Measurements from ENCODE around the gene SPATA2. TPM values are rescaled to one million over a fixed set of nuclear protein-coding genes. Genes with fewer than 3 reads are reported as not detected.

Gene SPATA2
- total and polyA plus RNA-seq, 2 experiments from 2014 or later: 5.3 to 9.3 TPM

GRCh38 chr20:49942303-49942702, 27.0 kb upstream of the SPATA2 start:
- H3K36me3 Mint-ChIP-seq (ENCODE audit: low read depth): peaks cover 66% of the 10 kb centered on the region
- no peaks in the 10 kb centered on the region for H3K9me3 Mint-ChIP-seq
- H3K27me3 Mint-ChIP-seq (ENCODE audit: insufficient read depth, low read depth, poor library complexity): no peaks in the 10 kb centered on the region
- TF ChIP-seq ZNF462 (CRISPR knock-in tag; IDR thresholded peaks at IDR 0.05) (no peak), ETS1 (IDR thresholded peaks at IDR 0.05) (no peak), NANOG (IDR thresholded peaks at IDR 0.05; ENCODE audit: borderline replicate concordance) (no peak), REST (IDR thresholded peaks at IDR 0.05; ENCODE audit: unreplicated experiment) (no peak), EZH2phosphoT487 (IDR thresholded peaks at IDR 0.05; ENCODE audit: unreplicated experiment) (no peak), CREB1 (CRISPR knock-in tag; IDR thresholded peaks at IDR 0.05; ENCODE audit: low read depth) (no peak), CTCF (conservative IDR thresholded peaks at IDR 0.05; ENCODE audit: low read depth in 2 of 2) (no peak), POLR2AphosphoS5 (IDR thresholded peaks at IDR 0.05; ENCODE audit: low read depth) (no peak), EZH2 (IDR thresholded peaks at IDR 0.05; ENCODE audit: low read depth, unreplicated experiment) (no peak)
- Histone ChIP-seq H3K79me2 (replicated peaks; ENCODE audit: insufficient read depth) (peaks cover 88% of the 10 kb centered on the region), H3K9me2 (ENCODE audit: insufficient read depth) (no peaks in the 10 kb centered on the region), H3K4me1 (ENCODE audit: insufficient read depth) (peaks cover 11% of the 10 kb centered on the region), H3K27ac (ENCODE audit: low read depth) (no peak overlapping the region), H3K4me2 (no peak overlapping the region), H3K27me3 (ENCODE audit: insufficient read depth) (no peaks in the 10 kb centered on the region), H2AFZ (no peak overlapping the region), H3K36me3 (ENCODE audit: insufficient read depth) (peaks cover 54% of the 10 kb centered on the region), H4K20me1 (replicated peaks; ENCODE audit: insufficient read depth) (peaks cover 51% of the 10 kb centered on the region), H3F3A (replicated peaks; ENCODE audit: low read depth) (0 out of 2 replicates have a peak, but pooled peaks cover 6% of the 10 kb centered on the region), H3K4me3 (no peak overlapping the region)
- H3K4me1 Mint-ChIP-seq: peaks cover 22% of the 10 kb centered on the region
- H3K4me3 Mint-ChIP-seq: no peak overlapping the region
- no peak overlapping the region for H3K27ac Mint-ChIP-seq
- DNase-seq (ENCODE audit: low spot score) (no peak), ATAC-seq (no peak)
